ENCODE data around the gene MYOZ3. TPM values are rescaled to one million over a fixed set of nuclear protein-coding genes. Genes with fewer than 3 reads are reported as not detected.

The MYOZ3 gene
- total and polyA plus RNA-seq, 10 of the 15 experiments (the other 5 are each of a cell fraction or from before 2014, with no cell fraction given): 0.04 to 1.1 (median 0.10) TPM; not detected in 4

DNA sequence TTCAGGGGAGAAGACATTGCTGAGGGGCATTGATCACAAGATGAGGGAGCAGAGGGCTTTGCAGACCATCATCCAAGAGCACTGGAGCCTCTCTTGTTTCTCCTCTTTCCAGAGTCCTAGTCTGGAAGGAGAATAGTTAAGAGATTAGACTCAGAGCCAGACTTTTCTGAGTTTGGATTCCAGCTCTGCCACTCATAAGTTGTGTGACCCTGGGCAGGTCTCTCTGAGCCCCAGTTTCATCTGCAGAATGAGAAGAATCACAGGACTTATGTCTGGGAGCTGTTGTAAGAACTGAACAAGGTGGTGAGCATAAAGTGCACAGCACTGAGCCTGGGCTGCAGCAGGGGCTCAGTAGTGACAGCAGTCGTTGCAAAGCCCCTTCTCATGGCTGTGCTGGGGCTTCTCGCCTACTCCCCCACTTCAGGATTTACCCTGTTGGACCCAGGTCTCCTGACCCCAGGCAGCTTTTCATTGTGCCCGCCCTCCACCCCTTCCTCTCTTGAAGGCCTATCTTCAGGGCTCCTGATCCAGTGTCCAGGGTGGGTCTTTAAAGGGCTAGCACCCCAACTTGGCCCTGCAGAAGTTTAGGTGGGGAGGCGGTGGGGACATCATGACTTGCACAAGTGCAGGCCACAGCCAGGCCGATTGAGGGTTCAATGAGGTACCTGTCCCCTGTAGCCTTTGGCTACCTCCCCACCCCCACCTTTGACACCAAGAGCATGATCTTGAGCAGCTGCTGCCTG, 19.1 kb upstream of the MYOZ3 start:
- CTCF ChIA-PET: interaction anchor here (0.8 to 1.3 kb wide), 5 partner anchors 11 to 78 kb away, joined by 3 to 5 read pairs (median 3); no protein-coding TSS in a partner anchor
- intact Hi-C loops (cut with micrococcal nuclease; ENCODE audit: unreplicated experiment): no loop called here

DNA sequence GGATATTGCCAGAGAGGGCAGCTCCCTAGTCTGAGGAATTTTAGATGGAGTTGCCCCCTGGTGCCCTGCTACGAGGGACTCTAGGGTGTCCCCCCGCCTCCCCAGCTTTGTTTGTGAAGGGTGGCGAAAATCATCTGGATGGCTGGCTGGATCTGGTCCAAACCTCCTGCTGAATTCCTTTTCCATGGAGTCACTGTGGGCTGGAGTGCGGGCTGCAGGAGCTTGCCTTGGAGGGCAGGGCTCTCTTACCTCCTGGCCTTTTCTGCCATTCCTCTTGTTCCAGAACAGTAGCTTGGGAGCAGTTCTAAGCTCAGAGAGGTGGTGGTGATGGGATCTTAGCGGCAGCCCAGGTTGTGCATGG, 18.5 kb upstream of the MYOZ3 start:
- 59% methylated on average over 5 of the region's 5 CpGs for WGBS (ENCODE audit: insufficient coverage, insufficient replicate concordance, low lambda C conversion rate, missing lambda C conversion rate)
- in situ Hi-C loops (cut with MboI) (no loop called here), intact Hi-C loops (cut with micrococcal nuclease; ENCODE audit: unreplicated experiment) (no loop called here)
- no peak for ATAC-seq
- no peaks in the 10 kb centered on the region for H3K27me3 ChIP-seq (replicated peaks in 1 of 2; ENCODE audit: control insufficient read depth in 2 of 2, insufficient read depth in 2 of 2, low read length in 1 of 2)
- ChIA-PET RAD21 (ENCODE audit: unreplicated experiment) (no interaction called here), SMC1A (ENCODE audit: uncharacterized antibody, unreplicated experiment) (interaction anchor here (0.6 to 1.3 kb wide), 6 partner anchors 9 to 80 kb away, joined by 3 read pairs; no protein-coding TSS in a partner anchor), POLR2A (interaction anchor here (0.9 kb wide), 1 partner anchor 63 kb away, joined by 3 read pairs; no protein-coding TSS in a partner anchor), CTCF (interaction anchor here (0.6 to 1.3 kb wide), 8 partner anchors 11 to 1325 kb away, joined by 3 to 5 read pairs (median 3); partner anchors contain the start of gene MYOZ3)
- no peaks in the 10 kb centered on the region for H3K79me2 ChIP-seq (ENCODE audit: control insufficient read depth, insufficient read depth, low read length)
- no peak for FAIRE-seq
- no peak overlapping the region for H2AFZ ChIP-seq (ENCODE audit: control insufficient read depth, low read depth, low read length)
- H3K9ac ChIP-seq (ENCODE audit: control insufficient read depth, insufficient read depth, low read length): no peak overlapping the region
- H3K9me3 ChIP-seq (replicated peaks; ENCODE audit: control insufficient read depth, insufficient read depth, low read length): no peaks in the 10 kb centered on the region
- no peak overlapping the region for H3K4me2 ChIP-seq (ENCODE audit: control insufficient read depth, insufficient read depth)
- no peaks in the 10 kb centered on the region for H3K4me1 ChIP-seq (ENCODE audit: control insufficient read depth, insufficient read depth, low read length)
- H3K36me3 ChIP-seq (ENCODE audit: control insufficient read depth in 2 of 2, insufficient read depth in 2 of 2, low read length in 1 of 2): no peaks in the 10 kb centered on the region
- H4K20me1 ChIP-seq (ENCODE audit: control insufficient read depth, insufficient read depth): no peaks in the 10 kb centered on the region
- DNase-seq (ENCODE audit: low read depth, low spot score): no peak
- no peak overlapping the region for H3K4me3 ChIP-seq
- H3K27ac ChIP-seq (ENCODE audit: control insufficient read depth, insufficient read depth): no peak overlapping the region
- BruUV-seq (replicated peaks): no TSS peak
- TF ChIP-seq SUZ12 (IDR thresholded peaks at IDR 0.05; ENCODE audit: unreplicated experiment) (no peak), SMARCA5 (IDR thresholded peaks at IDR 0.05) (no peak), RFX5 (IDR thresholded peaks at IDR 0.05; ENCODE audit: low read depth, low read length) (no peak), NFIC (IDR thresholded peaks at IDR 0.05; ENCODE audit: low read depth, low read length) (no peak), SREBF2 (IDR thresholded peaks at IDR 0.05; ENCODE audit: low read length) (no peak), RAD21 (IDR thresholded peaks at IDR 0.05; ENCODE audit: insufficient read depth, low read depth, low read length) (no peak), SMAD5 (IDR thresholded peaks at IDR 0.05; ENCODE audit: low read depth) (no peak)
- TF ChIP-seq, protein P1, sequence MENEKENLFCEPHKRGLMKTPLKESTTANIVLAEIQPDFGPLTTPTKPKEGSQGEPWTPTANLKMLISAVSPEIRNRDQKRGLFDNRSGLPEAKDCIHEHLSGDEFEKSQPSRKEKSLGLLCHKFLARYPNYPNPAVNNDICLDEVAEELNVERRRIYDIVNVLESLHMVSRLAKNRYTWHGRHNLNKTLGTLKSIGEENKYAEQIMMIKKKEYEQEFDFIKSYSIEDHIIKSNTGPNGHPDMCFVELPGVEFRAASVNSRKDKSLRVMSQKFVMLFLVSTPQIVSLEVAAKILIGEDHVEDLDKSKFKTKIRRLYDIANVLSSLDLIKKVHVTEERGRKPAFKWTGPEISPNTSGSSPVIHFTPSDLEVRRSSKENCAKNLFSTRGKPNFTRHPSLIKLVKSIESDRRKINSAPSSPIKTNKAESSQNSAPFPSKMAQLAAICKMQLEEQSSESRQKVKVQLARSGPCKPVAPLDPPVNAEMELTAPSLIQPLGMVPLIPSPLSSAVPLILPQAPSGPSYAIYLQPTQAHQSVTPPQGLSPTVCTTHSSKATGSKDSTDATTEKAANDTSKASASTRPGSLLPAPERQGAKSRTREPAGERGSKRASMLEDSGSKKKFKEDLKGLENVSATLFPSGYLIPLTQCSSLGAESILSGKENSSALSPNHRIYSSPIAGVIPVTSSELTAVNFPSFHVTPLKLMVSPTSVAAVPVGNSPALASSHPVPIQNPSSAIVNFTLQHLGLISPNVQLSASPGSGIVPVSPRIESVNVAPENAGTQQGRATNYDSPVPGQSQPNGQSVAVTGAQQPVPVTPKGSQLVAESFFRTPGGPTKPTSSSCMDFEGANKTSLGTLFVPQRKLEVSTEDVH (IDR thresholded peaks at IDR 0.05; ENCODE audit: low read depth, partially characterized antibody): no peak

More for the DNA sequence above, 19.1 kb upstream of the MYOZ3 start:
- ChIA-PET POLR2A (interaction anchor here (1.1 kb wide), 1 partner anchor 16 kb away, joined by 3 read pairs; no protein-coding TSS in a partner anchor), SMC1A (ENCODE audit: uncharacterized antibody, unreplicated experiment) (interaction anchor here (0.6 to 1.1 kb wide), 4 partner anchors 12 to 80 kb away, joined by 3 read pairs; no protein-coding TSS in a partner anchor), RAD21 (ENCODE audit: unreplicated experiment) (no interaction called here)
- Histone ChIP-seq H3K79me2 (ENCODE audit: control insufficient read depth, insufficient read depth, low read length) (no peaks in the 10 kb centered on the region), H3K4me2 (ENCODE audit: control insufficient read depth, insufficient read depth) (no peak overlapping the region), H3K27ac (ENCODE audit: control insufficient read depth, insufficient read depth) (no peak overlapping the region), H4K20me1 (ENCODE audit: control insufficient read depth, insufficient read depth) (no peaks in the 10 kb centered on the region), H3K4me1 (ENCODE audit: control insufficient read depth, insufficient read depth, low read length) (no peaks in the 10 kb centered on the region), H2AFZ (ENCODE audit: control insufficient read depth, low read depth, low read length) (no peak overlapping the region), H3K36me3 (ENCODE audit: control insufficient read depth in 2 of 2, insufficient read depth in 2 of 2, low read length in 1 of 2) (no peaks in the 10 kb centered on the region), H3K4me3 (no peak overlapping the region), H3K9me3 (replicated peaks; ENCODE audit: control insufficient read depth, insufficient read depth, low read length) (no peaks in the 10 kb centered on the region), H3K9ac (ENCODE audit: control insufficient read depth, insufficient read depth, low read length) (no peak overlapping the region), H3K27me3 (replicated peaks in 1 of 2; ENCODE audit: control insufficient read depth in 2 of 2, insufficient read depth in 2 of 2, low read length in 1 of 2) (no peaks in the 10 kb centered on the region)
- BruUV-seq (replicated peaks): no TSS peak
- ATAC-seq: no peak
- TF ChIP-seq NFYB (IDR thresholded peaks at IDR 0.05; ENCODE audit: insufficient read depth, low read depth, low read length): no peak
- in situ Hi-C loops (cut with MboI): no loop called here
- FAIRE-seq: no peak
- WGBS (ENCODE audit: insufficient coverage, insufficient replicate concordance, low lambda C conversion rate, missing lambda C conversion rate): 19% methylated on average over 5 of the region's 5 CpGs
- no peak for DNase-seq (ENCODE audit: low read depth, low spot score)
